WTC11 (cell line): ENCODE results near the gene MAPK8IP1. TPM values are rescaled to one million over a fixed set of nuclear protein-coding genes. Genes with fewer than 3 reads are reported as not detected.
A peak's percentile ranks its signal among the peaks of the same experiment; 100 is the strongest.

ENCODE experiments used
- ATAC-seq: fragments of 200-7000 bp; cut with Tn5 transposase; 2 replicates; pipeline ENCODE4 v1.10.0; 2021; ENCODE audit warnings: mild to moderate bottlenecking, moderate library complexity
- CTCF ChIA-PET: fragments of 300-600 bp; sonication (Branson Sonifier 250); formaldehyde crosslinking; loops from one replicate; lab custom pipeline; 2021; ENCODE audit warnings: antibody characterized with exemption; lab: Charles Lee
- POLR2A ChIA-PET: fragments of 350-600 bp; sonication (Branson Sonifier 250); formaldehyde crosslinking; loops from one replicate; lab custom pipeline; 2021; ENCODE audit warnings: antibody characterized with exemption; lab: Charles Lee
- DNase-seq: peaks from one replicate; pipeline ENCODE4 v3.0.0; 2021; ENCODE audit warnings: low spot score
- H3K27ac Mint-ChIP-seq: 2 replicates; pipeline ENCODE4 v1.8.0; 2021; ENCODE audit warnings: mixed read lengths
- H3K27me3 Mint-ChIP-seq: 2 replicates; pipeline ENCODE4 v1.8.0; 2021; ENCODE audit warnings: low read depth, mild to moderate bottlenecking, moderate library complexity, mixed read lengths
- H3K36me3 Mint-ChIP-seq: 2 replicates; pipeline ENCODE4 v1.8.0; 2021; ENCODE audit warnings: mixed read lengths
- H3K4me1 Mint-ChIP-seq: 2 replicates; pipeline ENCODE4 v1.8.0; 2022; ENCODE audit warnings: mixed read lengths
- H3K4me3 Mint-ChIP-seq: 2 replicates; pipeline ENCODE4 v1.8.0; 2021; ENCODE audit warnings: mild to moderate bottlenecking, moderate library complexity, mixed read lengths
- H3K9me3 Mint-ChIP-seq: 2 replicates; pipeline ENCODE4 v1.8.0; 2021; ENCODE audit warnings: mixed read lengths
- IRF2 ChIP-seq: sonication (generic); formaldehyde crosslinking; IDR thresholded peaks from 2 replicates; pipeline ENCODE4 v1.8.0; 2022; ENCODE audit warnings: low read depth, missing genetic modification reagents, borderline replicate concordance
- MXD4 ChIP-seq: fragments of 250-450 bp; sonication (Bioruptor Pico); IDR thresholded peaks from 2 replicates; pipeline ENCODE4 v1.8.0; 2021; ENCODE audit warnings: mild to moderate bottlenecking, moderate library complexity, borderline replicate concordance
- RORB ChIP-seq: fragments of 250-450 bp; sonication (Bioruptor Pico); IDR thresholded peaks from 2 replicates; pipeline ENCODE4 v1.9.0; 2021; ENCODE audit warnings: mild to moderate bottlenecking
- SMAD3 ChIP-seq: sonication (generic); formaldehyde crosslinking; IDR thresholded peaks from 2 replicates; pipeline ENCODE4 v1.8.0; 2022; ENCODE audit warnings: missing genetic modification reagents, mild to moderate bottlenecking, borderline replicate concordance
- TEAD1 ChIP-seq: sonication (generic); formaldehyde crosslinking; IDR thresholded peaks from 2 replicates; pipeline ENCODE4 v1.8.0; 2022; ENCODE audit warnings: mild to moderate bottlenecking, missing genetic modification reagents
- ZNF671 ChIP-seq: fragments of 250-450 bp; sonication (Bioruptor Pico); IDR thresholded peaks from 2 replicates; pipeline ENCODE4 v1.8.0; 2021; ENCODE audit warnings: mild to moderate bottlenecking
- total RNA-seq: library from RNA; stranded (reverse); gene quantifications from 3 replicates; pipeline ENCODE4 v1.2.3, GENCODE V29; 2021
- TF ChIP-seq, protein P1 (sequence below): sonication (generic); formaldehyde crosslinking; IDR thresholded peaks from 2 replicates; pipeline ENCODE4 v1.8.0; 2023; ENCODE audit warnings: missing genetic modification reagents, mild to moderate bottlenecking, borderline replicate concordance
- TF ChIP-seq, protein P2 (sequence below): sonication (generic); formaldehyde crosslinking; IDR thresholded peaks from 2 replicates; pipeline ENCODE4 v1.8.0; 2022; ENCODE audit warnings: mild to moderate bottlenecking, missing genetic modification reagents
- TF ChIP-seq, protein P3 (sequence below): fragments of 250-450 bp; sonication (Bioruptor Pico); IDR thresholded peaks from 2 replicates; pipeline ENCODE4 v1.8.0; 2021; ENCODE audit warnings: mild to moderate bottlenecking
- TF ChIP-seq, protein P4 (sequence below): fragments of 200-600 bp; IDR thresholded peaks from 2 replicates; pipeline ENCODE4 v1.8.0; 2022; ENCODE audit warnings: antibody characterized with exemption
- TF ChIP-seq, protein P5 (sequence below): sonication (generic); formaldehyde crosslinking; IDR thresholded peaks from 2 replicates; pipeline ENCODE4 v1.8.0; 2023; ENCODE audit warnings: mild to moderate bottlenecking, missing genetic modification reagents

The MAPK8IP1 gene
- total RNA-seq, 1 experiment from 2014 or later, result 34.1 TPM

DNA sequence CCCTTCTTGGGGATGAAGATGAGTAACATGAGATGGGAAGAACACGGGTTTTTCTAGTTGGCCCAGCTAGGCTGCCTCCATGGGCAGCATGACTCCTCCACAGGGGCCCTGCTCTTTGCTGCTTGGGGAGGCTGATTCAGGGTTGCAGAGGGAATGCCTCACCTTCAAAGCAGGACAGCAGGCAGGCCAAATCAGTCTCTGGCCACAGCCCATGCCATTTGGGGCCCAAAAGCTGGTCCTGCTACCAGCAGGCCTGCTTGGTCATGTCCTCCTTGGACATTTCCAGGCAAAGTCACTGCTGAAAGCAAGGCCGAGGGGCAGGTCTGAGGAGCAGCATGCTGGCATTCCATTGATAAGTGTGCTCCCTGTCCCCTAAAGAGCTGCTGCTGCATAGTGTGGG, 13.8 kb upstream of the MAPK8IP1 start (continued):
- TF ChIP-seq TEAD1 (CRISPR knock-in tag) (no peak), ZNF671 (no peak), MXD4 (CRISPR knock-in tag) (no peak), SMAD3 (no peak), RORB (CRISPR knock-in tag) (no peak)
- TF ChIP-seq, protein P1, sequence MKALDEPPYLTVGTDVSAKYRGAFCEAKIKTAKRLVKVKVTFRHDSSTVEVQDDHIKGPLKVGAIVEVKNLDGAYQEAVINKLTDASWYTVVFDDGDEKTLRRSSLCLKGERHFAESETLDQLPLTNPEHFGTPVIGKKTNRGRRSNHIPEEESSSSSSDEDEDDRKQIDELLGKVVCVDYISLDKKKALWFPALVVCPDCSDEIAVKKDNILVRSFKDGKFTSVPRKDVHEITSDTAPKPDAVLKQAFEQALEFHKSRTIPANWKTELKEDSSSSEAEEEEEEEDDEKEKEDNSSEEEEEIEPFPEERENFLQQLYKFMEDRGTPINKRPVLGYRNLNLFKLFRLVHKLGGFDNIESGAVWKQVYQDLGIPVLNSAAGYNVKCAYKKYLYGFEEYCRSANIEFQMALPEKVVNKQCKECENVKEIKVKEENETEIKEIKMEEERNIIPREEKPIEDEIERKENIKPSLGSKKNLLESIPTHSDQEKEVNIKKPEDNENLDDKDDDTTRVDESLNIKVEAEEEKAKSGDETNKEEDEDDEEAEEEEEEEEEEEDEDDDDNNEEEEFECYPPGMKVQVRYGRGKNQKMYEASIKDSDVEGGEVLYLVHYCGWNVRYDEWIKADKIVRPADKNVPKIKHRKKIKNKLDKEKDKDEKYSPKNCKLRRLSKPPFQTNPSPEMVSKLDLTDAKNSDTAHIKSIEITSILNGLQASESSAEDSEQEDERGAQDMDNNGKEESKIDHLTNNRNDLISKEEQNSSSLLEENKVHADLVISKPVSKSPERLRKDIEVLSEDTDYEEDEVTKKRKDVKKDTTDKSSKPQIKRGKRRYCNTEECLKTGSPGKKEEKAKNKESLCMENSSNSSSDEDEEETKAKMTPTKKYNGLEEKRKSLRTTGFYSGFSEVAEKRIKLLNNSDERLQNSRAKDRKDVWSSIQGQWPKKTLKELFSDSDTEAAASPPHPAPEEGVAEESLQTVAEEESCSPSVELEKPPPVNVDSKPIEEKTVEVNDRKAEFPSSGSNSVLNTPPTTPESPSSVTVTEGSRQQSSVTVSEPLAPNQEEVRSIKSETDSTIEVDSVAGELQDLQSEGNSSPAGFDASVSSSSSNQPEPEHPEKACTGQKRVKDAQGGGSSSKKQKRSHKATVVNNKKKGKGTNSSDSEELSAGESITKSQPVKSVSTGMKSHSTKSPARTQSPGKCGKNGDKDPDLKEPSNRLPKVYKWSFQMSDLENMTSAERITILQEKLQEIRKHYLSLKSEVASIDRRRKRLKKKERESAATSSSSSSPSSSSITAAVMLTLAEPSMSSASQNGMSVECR (CRISPR knock-in tag), result no peak
- TF ChIP-seq, protein P2, sequence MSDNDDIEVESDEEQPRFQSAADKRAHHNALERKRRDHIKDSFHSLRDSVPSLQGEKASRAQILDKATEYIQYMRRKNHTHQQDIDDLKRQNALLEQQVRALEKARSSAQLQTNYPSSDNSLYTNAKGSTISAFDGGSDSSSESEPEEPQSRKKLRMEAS (CRISPR knock-in tag), result no peak
- TF ChIP-seq, protein P3, sequence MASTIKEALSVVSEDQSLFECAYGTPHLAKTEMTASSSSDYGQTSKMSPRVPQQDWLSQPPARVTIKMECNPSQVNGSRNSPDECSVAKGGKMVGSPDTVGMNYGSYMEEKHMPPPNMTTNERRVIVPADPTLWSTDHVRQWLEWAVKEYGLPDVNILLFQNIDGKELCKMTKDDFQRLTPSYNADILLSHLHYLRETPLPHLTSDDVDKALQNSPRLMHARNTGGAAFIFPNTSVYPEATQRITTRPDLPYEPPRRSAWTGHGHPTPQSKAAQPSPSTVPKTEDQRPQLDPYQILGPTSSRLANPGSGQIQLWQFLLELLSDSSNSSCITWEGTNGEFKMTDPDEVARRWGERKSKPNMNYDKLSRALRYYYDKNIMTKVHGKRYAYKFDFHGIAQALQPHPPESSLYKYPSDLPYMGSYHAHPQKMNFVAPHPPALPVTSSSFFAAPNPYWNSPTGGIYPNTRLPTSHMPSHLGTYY (CRISPR knock-in tag), result no peak

DNA sequence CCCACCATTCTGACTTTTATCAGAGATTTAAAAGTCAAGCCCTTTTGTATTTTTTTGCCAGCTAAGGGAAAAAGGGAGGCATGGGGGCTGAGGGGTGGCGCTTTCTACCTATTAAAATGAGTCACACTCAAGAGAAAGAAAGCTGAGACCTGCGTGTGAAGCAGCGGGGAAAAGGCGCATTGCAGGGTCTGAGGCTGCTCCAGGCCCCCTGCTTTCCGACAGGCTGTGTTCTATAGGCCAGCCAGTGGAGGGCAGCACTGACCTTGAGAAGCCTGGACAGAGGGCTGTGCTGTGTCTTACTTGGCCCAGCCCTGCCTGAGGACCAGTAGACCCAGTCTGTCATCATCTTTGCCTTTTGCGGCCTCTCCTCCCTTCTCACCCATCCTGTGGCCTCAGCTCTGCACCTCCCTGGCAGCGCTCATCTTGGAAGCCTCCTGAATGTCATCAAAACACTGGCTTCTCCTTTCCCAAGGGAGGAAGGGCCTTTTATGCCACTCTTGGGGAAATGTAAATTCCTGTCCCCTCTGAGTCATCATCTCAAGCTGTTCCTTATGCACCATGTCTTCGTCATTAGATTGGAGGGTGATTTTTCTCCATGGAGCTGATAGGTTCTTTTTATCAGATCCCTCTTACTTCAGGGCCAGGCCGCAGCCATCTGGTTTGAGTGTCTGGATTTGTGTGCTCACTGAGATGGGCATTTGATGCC, 12.6 kb upstream of the MAPK8IP1 start:
- H3K36me3 Mint-ChIP-seq, result peaks cover 8% of the 10 kb centered on the region; the same call in 1 of the 2 replicates
- ATAC-seq (peak; percentile 100), DNase-seq (peak; percentile 87)
- no peak overlapping the region for H3K4me3 Mint-ChIP-seq
- CTCF ChIA-PET, result interaction anchor here (0.6 to 4.2 kb wide), 42 partner anchors 9 to 502 kb away, joined by 3 to 48 read pairs (median 4); partner anchors contain the start of genes CRY2, LARGE2 and PEX16
- no peak for TF ChIP-seq IRF2
- TF ChIP-seq, protein P4, sequence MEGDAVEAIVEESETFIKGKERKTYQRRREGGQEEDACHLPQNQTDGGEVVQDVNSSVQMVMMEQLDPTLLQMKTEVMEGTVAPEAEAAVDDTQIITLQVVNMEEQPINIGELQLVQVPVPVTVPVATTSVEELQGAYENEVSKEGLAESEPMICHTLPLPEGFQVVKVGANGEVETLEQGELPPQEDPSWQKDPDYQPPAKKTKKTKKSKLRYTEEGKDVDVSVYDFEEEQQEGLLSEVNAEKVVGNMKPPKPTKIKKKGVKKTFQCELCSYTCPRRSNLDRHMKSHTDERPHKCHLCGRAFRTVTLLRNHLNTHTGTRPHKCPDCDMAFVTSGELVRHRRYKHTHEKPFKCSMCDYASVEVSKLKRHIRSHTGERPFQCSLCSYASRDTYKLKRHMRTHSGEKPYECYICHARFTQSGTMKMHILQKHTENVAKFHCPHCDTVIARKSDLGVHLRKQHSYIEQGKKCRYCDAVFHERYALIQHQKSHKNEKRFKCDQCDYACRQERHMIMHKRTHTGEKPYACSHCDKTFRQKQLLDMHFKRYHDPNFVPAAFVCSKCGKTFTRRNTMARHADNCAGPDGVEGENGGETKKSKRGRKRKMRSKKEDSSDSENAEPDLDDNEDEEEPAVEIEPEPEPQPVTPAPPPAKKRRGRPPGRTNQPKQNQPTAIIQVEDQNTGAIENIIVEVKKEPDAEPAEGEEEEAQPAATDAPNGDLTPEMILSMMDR, result peak; percentile 68
- H3K4me1 Mint-ChIP-seq, result peaks cover 27% of the 10 kb centered on the region
- no peaks in the 10 kb centered on the region for H3K27me3 Mint-ChIP-seq
- POLR2A ChIA-PET, result interaction anchor here (1.0 to 1.3 kb wide), 3 partner anchors 24 to 111 kb away, joined by 3 to 4 read pairs (median 3); partner anchors contain the start of gene LARGE2
- H3K9me3 Mint-ChIP-seq, result no peaks in the 10 kb centered on the region
- H3K27ac Mint-ChIP-seq, result no peak overlapping the region

DNA sequence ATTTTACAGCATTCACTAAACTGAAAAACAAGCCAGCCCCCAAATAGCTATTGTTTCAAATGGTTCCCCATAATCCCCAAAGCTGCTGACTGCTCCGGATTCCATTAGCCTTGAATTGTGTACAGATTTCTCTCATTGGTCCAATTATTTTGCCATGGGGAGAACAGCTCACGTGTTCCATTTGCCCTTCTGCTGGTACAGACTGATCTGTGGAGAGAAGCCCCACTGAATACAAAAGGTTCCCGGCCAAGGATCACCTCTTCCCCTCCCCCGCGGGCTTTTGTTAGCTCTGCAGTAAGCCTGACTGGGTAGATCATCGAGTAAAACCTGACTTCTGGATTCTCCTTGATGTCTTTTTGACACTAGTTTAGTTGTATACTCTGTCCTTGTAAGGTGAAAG, 9.1 kb upstream of the MAPK8IP1 start:
- H3K27ac Mint-ChIP-seq, result no peak overlapping the region; the same call in 1 of the 2 replicates
- H3K4me3 Mint-ChIP-seq, result no peak overlapping the region
- CTCF ChIA-PET, result interaction anchor here (1.1 to 1.8 kb wide), 12 partner anchors 14 to 242 kb away, joined by 3 to 9 read pairs (median 4); partner anchors contain the start of gene PEX16
- H3K27me3 Mint-ChIP-seq, result no peaks in the 10 kb centered on the region
- ATAC-seq (peak; percentile 29; the same call in 1 of the 2 replicates), DNase-seq (no peak)
- POLR2A ChIA-PET, result interaction anchor here (0.6 to 1.4 kb wide), 3 partner anchors 45 to 739 kb away, joined by 4 to 6 read pairs (median 4); no protein-coding TSS in a partner anchor
- no peaks in the 10 kb centered on the region for H3K9me3 Mint-ChIP-seq
- H3K36me3 Mint-ChIP-seq, result peaks cover 4% of the 10 kb centered on the region; the same call in 1 of the 2 replicates
- peaks cover 27% of the 10 kb centered on the region for H3K4me1 Mint-ChIP-seq
- TF ChIP-seq, protein P5, sequence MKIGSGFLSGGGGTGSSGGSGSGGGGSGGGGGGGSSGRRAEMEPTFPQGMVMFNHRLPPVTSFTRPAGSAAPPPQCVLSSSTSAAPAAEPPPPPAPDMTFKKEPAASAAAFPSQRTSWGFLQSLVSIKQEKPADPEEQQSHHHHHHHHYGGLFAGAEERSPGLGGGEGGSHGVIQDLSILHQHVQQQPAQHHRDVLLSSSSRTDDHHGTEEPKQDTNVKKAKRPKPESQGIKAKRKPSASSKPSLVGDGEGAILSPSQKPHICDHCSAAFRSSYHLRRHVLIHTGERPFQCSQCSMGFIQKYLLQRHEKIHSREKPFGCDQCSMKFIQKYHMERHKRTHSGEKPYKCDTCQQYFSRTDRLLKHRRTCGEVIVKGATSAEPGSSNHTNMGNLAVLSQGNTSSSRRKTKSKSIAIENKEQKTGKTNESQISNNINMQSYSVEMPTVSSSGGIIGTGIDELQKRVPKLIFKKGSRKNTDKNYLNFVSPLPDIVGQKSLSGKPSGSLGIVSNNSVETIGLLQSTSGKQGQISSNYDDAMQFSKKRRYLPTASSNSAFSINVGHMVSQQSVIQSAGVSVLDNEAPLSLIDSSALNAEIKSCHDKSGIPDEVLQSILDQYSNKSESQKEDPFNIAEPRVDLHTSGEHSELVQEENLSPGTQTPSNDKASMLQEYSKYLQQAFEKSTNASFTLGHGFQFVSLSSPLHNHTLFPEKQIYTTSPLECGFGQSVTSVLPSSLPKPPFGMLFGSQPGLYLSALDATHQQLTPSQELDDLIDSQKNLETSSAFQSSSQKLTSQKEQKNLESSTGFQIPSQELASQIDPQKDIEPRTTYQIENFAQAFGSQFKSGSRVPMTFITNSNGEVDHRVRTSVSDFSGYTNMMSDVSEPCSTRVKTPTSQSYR (CRISPR knock-in tag), result no peak
